Fibroblast of lung (primary cell): ENCODE data around the gene TXNDC12.

Experiments used
- CTCF ChIP-seq, 2 donors: IDR thresholded peaks in 1 of 2; conservative IDR thresholded peaks in 1 of 2; 1 replicate in 1 of 2; 2 replicates in 1 of 2; pipeline ENCODE4 v1.5.1; 2011 to 2012; ENCODE audit warnings: low read length in 2 of 2, control low read depth in 1 of 2, inconsistent platforms in 1 of 2, low read depth in 1 of 2, mild to moderate bottlenecking in 1 of 2
- EZH2 ChIP-seq: IDR thresholded peaks from 2 replicates; pipeline ENCODE4 v1.5.1; 2012; ENCODE audit warnings: low read length, control low read depth, mild to moderate bottlenecking; ENCODE audit errors: missing control alignments

GRCh38 chr1:52037402-52037814 is 17.6 kb downstream of the TXNDC12 start:
- TF ChIP-seq CTCF (conservative IDR thresholded peaks at IDR 0.05 in 1 of 2, IDR thresholded peaks at IDR 0.05 in 1 of 2; ENCODE audit: low read depth in 1 of 2, low read length in 2 of 2) (no peak), EZH2 (no peak)
